ENCODE data around the gene HECTD1. TPM values are rescaled to one million over a fixed set of nuclear protein-coding genes. Genes with fewer than 3 reads are reported as not detected.
A peak's percentile ranks its signal among the peaks of the same experiment; 100 is the strongest.

The HECTD1 gene
- total and polyA plus RNA-seq, 9 of the 15 experiments (the other 6 are each of a cell fraction or from before 2014, with no cell fraction given), result 27.9 to 111 (median 78.1) TPM

GRCh38 chr14:31207287-31207754 lies 272 bp downstream of the HECTD1 start (continued):
- TF ChIP-seq ZNF644 (tag; IDR thresholded peaks at IDR 0.05; ENCODE audit: low read depth), result no peak
- TF ChIP-seq, protein P1, sequence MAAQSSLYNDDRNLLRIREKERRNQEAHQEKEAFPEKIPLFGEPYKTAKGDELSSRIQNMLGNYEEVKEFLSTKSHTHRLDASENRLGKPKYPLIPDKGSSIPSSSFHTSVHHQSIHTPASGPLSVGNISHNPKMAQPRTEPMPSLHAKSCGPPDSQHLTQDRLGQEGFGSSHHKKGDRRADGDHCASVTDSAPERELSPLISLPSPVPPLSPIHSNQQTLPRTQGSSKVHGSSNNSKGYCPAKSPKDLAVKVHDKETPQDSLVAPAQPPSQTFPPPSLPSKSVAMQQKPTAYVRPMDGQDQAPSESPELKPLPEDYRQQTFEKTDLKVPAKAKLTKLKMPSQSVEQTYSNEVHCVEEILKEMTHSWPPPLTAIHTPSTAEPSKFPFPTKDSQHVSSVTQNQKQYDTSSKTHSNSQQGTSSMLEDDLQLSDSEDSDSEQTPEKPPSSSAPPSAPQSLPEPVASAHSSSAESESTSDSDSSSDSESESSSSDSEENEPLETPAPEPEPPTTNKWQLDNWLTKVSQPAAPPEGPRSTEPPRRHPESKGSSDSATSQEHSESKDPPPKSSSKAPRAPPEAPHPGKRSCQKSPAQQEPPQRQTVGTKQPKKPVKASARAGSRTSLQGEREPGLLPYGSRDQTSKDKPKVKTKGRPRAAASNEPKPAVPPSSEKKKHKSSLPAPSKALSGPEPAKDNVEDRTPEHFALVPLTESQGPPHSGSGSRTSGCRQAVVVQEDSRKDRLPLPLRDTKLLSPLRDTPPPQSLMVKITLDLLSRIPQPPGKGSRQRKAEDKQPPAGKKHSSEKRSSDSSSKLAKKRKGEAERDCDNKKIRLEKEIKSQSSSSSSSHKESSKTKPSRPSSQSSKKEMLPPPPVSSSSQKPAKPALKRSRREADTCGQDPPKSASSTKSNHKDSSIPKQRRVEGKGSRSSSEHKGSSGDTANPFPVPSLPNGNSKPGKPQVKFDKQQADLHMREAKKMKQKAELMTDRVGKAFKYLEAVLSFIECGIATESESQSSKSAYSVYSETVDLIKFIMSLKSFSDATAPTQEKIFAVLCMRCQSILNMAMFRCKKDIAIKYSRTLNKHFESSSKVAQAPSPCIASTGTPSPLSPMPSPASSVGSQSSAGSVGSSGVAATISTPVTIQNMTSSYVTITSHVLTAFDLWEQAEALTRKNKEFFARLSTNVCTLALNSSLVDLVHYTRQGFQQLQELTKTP (IDR thresholded peaks at IDR 0.05; ENCODE audit: low read depth in 1 of 2, partially characterized antibody in 2 of 2), result no peak
- TF ChIP-seq CCNT2 (IDR thresholded peaks at IDR 0.05; ENCODE audit: borderline replicate concordance, extremely low read depth, insufficient read length, low read depth, low read length), result no peak
- TF ChIP-seq TFAM (CRISPR knock-in tag; conservative IDR thresholded peaks at IDR 0.05), result no peak
- TF ChIP-seq PCBP1 (IDR thresholded peaks at IDR 0.05; ENCODE audit: low read depth, low read length, poor library complexity, severe bottlenecking), result peak; percentile 87
- no peak for TF ChIP-seq ZNF347 (CRISPR knock-in tag; IDR thresholded peaks at IDR 0.05; ENCODE audit: low read depth)
- no peak for TF ChIP-seq KDM1A (IDR thresholded peaks at IDR 0.05)
- TF ChIP-seq GABPB2 (CRISPR knock-in tag; conservative IDR thresholded peaks at IDR 0.05), result no peak
- no peak for TF ChIP-seq FOXJ3 (CRISPR knock-in tag; IDR thresholded peaks at IDR 0.05)
- peak in 1 of 2 experiments; percentile 55; a peak in 2 of 4 replicates for TF ChIP-seq MNT (conservative IDR thresholded peaks at IDR 0.05)
- no peak for TF ChIP-seq ZNF197 (CRISPR knock-in tag; IDR thresholded peaks at IDR 0.05; ENCODE audit: low read depth)
- no peak for TF ChIP-seq POLR3A (IDR thresholded peaks at IDR 0.05; ENCODE audit: borderline replicate concordance, extremely low read depth, insufficient read depth, insufficient read length)
- TF ChIP-seq GATAD2B (IDR thresholded peaks at IDR 0.05; ENCODE audit: borderline replicate concordance), result no peak
- TF ChIP-seq, protein P2, sequence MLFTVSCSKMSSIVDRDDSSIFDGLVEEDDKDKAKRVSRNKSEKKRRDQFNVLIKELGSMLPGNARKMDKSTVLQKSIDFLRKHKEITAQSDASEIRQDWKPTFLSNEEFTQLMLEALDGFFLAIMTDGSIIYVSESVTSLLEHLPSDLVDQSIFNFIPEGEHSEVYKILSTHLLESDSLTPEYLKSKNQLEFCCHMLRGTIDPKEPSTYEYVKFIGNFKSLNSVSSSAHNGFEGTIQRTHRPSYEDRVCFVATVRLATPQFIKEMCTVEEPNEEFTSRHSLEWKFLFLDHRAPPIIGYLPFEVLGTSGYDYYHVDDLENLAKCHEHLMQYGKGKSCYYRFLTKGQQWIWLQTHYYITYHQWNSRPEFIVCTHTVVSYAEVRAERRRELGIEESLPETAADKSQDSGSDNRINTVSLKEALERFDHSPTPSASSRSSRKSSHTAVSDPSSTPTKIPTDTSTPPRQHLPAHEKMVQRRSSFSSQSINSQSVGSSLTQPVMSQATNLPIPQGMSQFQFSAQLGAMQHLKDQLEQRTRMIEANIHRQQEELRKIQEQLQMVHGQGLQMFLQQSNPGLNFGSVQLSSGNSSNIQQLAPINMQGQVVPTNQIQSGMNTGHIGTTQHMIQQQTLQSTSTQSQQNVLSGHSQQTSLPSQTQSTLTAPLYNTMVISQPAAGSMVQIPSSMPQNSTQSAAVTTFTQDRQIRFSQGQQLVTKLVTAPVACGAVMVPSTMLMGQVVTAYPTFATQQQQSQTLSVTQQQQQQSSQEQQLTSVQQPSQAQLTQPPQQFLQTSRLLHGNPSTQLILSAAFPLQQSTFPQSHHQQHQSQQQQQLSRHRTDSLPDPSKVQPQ (CRISPR knock-in tag; IDR thresholded peaks at IDR 0.05; ENCODE audit: borderline replicate concordance), result no peak
- TF ChIP-seq RB1 (IDR thresholded peaks at IDR 0.05; ENCODE audit: low read depth), result no peak
- no peak for TF ChIP-seq ERF (CRISPR knock-in tag; IDR thresholded peaks at IDR 0.05)
- no peak for TF ChIP-seq SMAD3 (CRISPR knock-in tag; conservative IDR thresholded peaks at IDR 0.05)
- no peak for TF ChIP-seq HNRNPLL (IDR thresholded peaks at IDR 0.05; ENCODE audit: low read depth, low read length, poor library complexity, severe bottlenecking)
- TF ChIP-seq SMAD4 (CRISPR knock-in tag; conservative IDR thresholded peaks at IDR 0.05), result no peak
- TF ChIP-seq U2AF2 (optimal IDR thresholded peaks at IDR 0.05; ENCODE audit: low read depth, low read length), result no peak
- TF ChIP-seq DPF2 (IDR thresholded peaks at IDR 0.05), result no peak

Data from K562 (cell line).